CD4-positive, alpha-beta T cell (primary cell): ENCODE data around the gene CDK6. TPM values are rescaled to one million over a fixed set of nuclear protein-coding genes. Genes with fewer than 3 reads are reported as not detected.

ENCODE experiments used
- ATAC-seq: fragments of 200-7000 bp; cut with Tn5 transposase; one replicate; pipeline ENCODE4 v1.10.0; 2022; ENCODE audit warnings: mild to moderate bottlenecking; ENCODE audit not compliant: poor library complexity
- CTCF ChIA-PET: fragments of 350-600 bp; sonication (Branson Sonifier 250); formaldehyde crosslinking; loops from one replicate; lab custom pipeline; 2021; ENCODE audit warnings: antibody characterized with exemption, inconsistent platforms; lab: Charles Lee
- POLR2A ChIA-PET: fragments of 350-600 bp; sonication (Branson Sonifier 250); formaldehyde crosslinking; loops from one replicate; lab custom pipeline; 2021; ENCODE audit warnings: antibody characterized with exemption, inconsistent platforms; lab: Charles Lee
- DNase-seq, 14 experiments: peaks; one replicate each; pipeline ENCODE4 v3.0.0-alpha.2; 2013 to 2020; ENCODE audit warnings: mixed read lengths in 2 of 14
- H3K27ac ChIP-seq, 2 donors: one replicate each; pipeline versions ENCODE4 v1.5.1 to v1.7.0; 2013; ENCODE audit warnings: low read length in 2 of 2, low read depth in 1 of 2, mild to moderate bottlenecking in 1 of 2
- H3K27me3 ChIP-seq, 2 experiments: 1 replicate in 1 of 2; 2 replicates in 1 of 2; pipeline versions ENCODE4 v1.6.1 to v1.7.0; 2013; ENCODE audit warnings: low read length in 2 of 2, control low read depth in 1 of 2, mild to moderate bottlenecking in 1 of 2, moderate library complexity in 1 of 2; ENCODE audit not compliant: insufficient read depth in 2 of 2, control insufficient read depth in 1 of 2
- H3K36me3 ChIP-seq: one replicate; pipeline ENCODE4 v1.6.1; 2013; ENCODE audit warnings: low read length, control low read depth; ENCODE audit not compliant: insufficient read depth
- H3K4me1 ChIP-seq: one replicate; pipeline ENCODE4 v1.6.1; 2013; ENCODE audit warnings: low read length, control low read depth; ENCODE audit not compliant: insufficient read depth
- H3K4me3 ChIP-seq: one replicate; pipeline ENCODE4 v1.5.1; 2013; ENCODE audit warnings: mild to moderate bottlenecking, low read length, moderate library complexity
- H3K9me3 ChIP-seq, 2 experiments: 1 replicate in 1 of 2; 2 replicates in 1 of 2; pipeline versions ENCODE4 v1.6.1 to v1.7.0; 2013; ENCODE audit warnings: low read length in 2 of 2, mild to moderate bottlenecking in 2 of 2, control low read depth in 1 of 2, moderate library complexity in 1 of 2; ENCODE audit not compliant: control insufficient read depth in 1 of 2, insufficient read depth in 1 of 2
- H3K27ac Mint-ChIP-seq: one replicate; pipeline ENCODE4 v1.8.0; 2020; ENCODE audit warnings: mixed read lengths
- H3K27me3 Mint-ChIP-seq: one replicate; pipeline ENCODE4 v1.8.0; 2021; ENCODE audit warnings: mixed read lengths
- H3K36me3 Mint-ChIP-seq: one replicate; pipeline ENCODE4 v1.8.0; 2021; ENCODE audit warnings: low read depth, mixed read lengths
- H3K4me1 Mint-ChIP-seq: one replicate; pipeline ENCODE4 v1.8.0; 2021; ENCODE audit warnings: low read depth, mixed read lengths
- H3K4me3 Mint-ChIP-seq: one replicate; pipeline ENCODE4 v1.8.0; 2020; ENCODE audit warnings: mild to moderate bottlenecking, mixed read lengths
- H3K9me3 Mint-ChIP-seq: one replicate; pipeline ENCODE4 v1.8.0; 2020; ENCODE audit warnings: mixed read lengths
- CTCF ChIP-seq: fragments of 200-600 bp; IDR thresholded peaks from one replicate; pipeline ENCODE4 v1.8.0; 2022; ENCODE audit warnings: antibody characterized with exemption, mild to moderate bottlenecking
- intact Hi-C, 2 experiments: fragments of 100-400 bp; cut with DNase I in 1 of 2; cut with micrococcal nuclease in 1 of 2; formaldehyde crosslinking; loops; one replicate each; pipeline versions ENCODE4 v1.15.1 to v1.9.0; 2023 to 2025; cut with DNase I, micrococcal nuclease
- total RNA-seq, 174 experiments: library from RNA in 2 of 174; stranded (reverse) in 2 of 174; gene quantifications; one replicate each; pipeline ENCODE4 v1.2.3 and lab custom pipeline; 2021 to 2026

The CDK6 gene
- total RNA-seq, 2 experiments from 2014 or later, result 13.0 to 13.7 TPM

- Histone ChIP-seq H3K36me3 (no peaks in the 10 kb centered on the region), H3K4me1 (peaks cover 8% of the 10 kb centered on the region), H3K27ac (no peak overlapping the region), H3K9me3 (no peaks in the 10 kb centered on the region), H3K27me3 (no peaks in the 10 kb centered on the region), H3K4me3 (no peak overlapping the region)
- Mint-ChIP-seq H3K4me3 (no peak overlapping the region), H3K9me3 (no peaks in the 10 kb centered on the region), H3K4me1 (peaks cover 8% of the 10 kb centered on the region), H3K27me3 (no peaks in the 10 kb centered on the region), H3K27ac (no peak overlapping the region), H3K36me3 (peaks cover under 1% of the 10 kb centered on the region)
- POLR2A ChIA-PET, result no interaction called here
- ATAC-seq (no peak), DNase-seq (no peak)
- TF ChIP-seq CTCF, result no peak
- intact Hi-C loops, result no loop called here
- CTCF ChIA-PET, result interaction anchor here (0.7 to 1.1 kb wide), 3 partner anchors 9 to 324 kb away, joined by 3 to 5 read pairs (median 3); partner anchors contain the start of gene RBM48
These were observed 241.1 kb downstream of the CDK6 start for GRCh38 chr7:92595281-92595680.

GRCh38 chr7:92594746-92595145 is 241.6 kb downstream of the CDK6 start:
- H3K9me3 ChIP-seq, result no peaks in the 10 kb centered on the region
- no peak for TF ChIP-seq CTCF
- no peak overlapping the region for H3K4me3 ChIP-seq
- no peak for ATAC-seq
- H3K27me3 Mint-ChIP-seq, result no peaks in the 10 kb centered on the region
- no peaks in the 10 kb centered on the region for H3K9me3 Mint-ChIP-seq
- no peak for DNase-seq
- H3K27ac Mint-ChIP-seq, result no peak overlapping the region
- H3K36me3 ChIP-seq, result no peaks in the 10 kb centered on the region
- H3K4me1 ChIP-seq, result peaks cover 8% of the 10 kb centered on the region
- no peak overlapping the region for H3K4me3 Mint-ChIP-seq
- no peak overlapping the region for H3K27ac ChIP-seq
- H3K36me3 Mint-ChIP-seq, result peaks cover 6% of the 10 kb centered on the region
- ChIA-PET CTCF (interaction anchor here (1.1 kb wide), 2 partner anchors 9 to 66 kb away, joined by 3 to 5 read pairs; partner anchors contain the start of gene RBM48), POLR2A (no interaction called here)
- H3K4me1 Mint-ChIP-seq, result peaks cover 13% of the 10 kb centered on the region
- H3K27me3 ChIP-seq, result no peaks in the 10 kb centered on the region
- intact Hi-C loops, result loop anchor here in 1 of 2 experiments (1.0 to 5.0 kb wide), 3 partner anchors 20 to 523 kb away; partner anchors contain the start of gene SAMD9

GRCh38 chr7:92590711-92591310 is 245.6 kb downstream of the CDK6 start:
- Mint-ChIP-seq H3K36me3 (peaks cover 14% of the 10 kb centered on the region), H3K4me3 (peak overlapping the region; percentile 91), H3K27me3 (no peaks in the 10 kb centered on the region), H3K9me3 (no peaks in the 10 kb centered on the region), H3K27ac (peak overlapping the region; percentile 95), H3K4me1 (peaks cover 52% of the 10 kb centered on the region)
- Histone ChIP-seq H3K4me3 (peak overlapping the region; percentile 85), H3K27ac (no peak overlapping the region), H3K9me3 (no peaks in the 10 kb centered on the region), H3K4me1 (peaks cover 30% of the 10 kb centered on the region), H3K27me3 (no peaks in the 10 kb centered on the region), H3K36me3 (no peaks in the 10 kb centered on the region)
- intact Hi-C loops, result loop anchor here (1.0 to 5.0 kb wide), 7 partner anchors 20 to 710 kb away; partner anchors contain the start of genes PEX1 (in 2 of the 2), RBM48 (in 2 of the 2), MTERF1 (in 1 of the 2) and SAMD9 (in 1 of the 2)
- TF ChIP-seq CTCF, result no peak
- ChIA-PET CTCF (interaction anchor here (0.6 to 2.1 kb wide), 13 partner anchors 10 to 251 kb away, joined by 3 to 11 read pairs (median 4); partner anchors contain the start of genes PEX1 and RBM48), POLR2A (interaction anchor here (1.2 to 2.5 kb wide), 5 partner anchors 9 to 527 kb away, joined by 4 to 24 read pairs (median 5); partner anchors contain the start of genes GATAD1, PEX1, RBM48 and SAMD9)
- DNase-seq (peak in 3 of 14 experiments; percentile 6 to 24 (median 7)), ATAC-seq (no peak)
